Activated CD4-positive, alpha-beta T cell treated with anti-CD3 and anti-CD28 coated beads, Interleukin-2, Interleukin-6, amounts not matched to agents 100 ng/mL and 50 ng/mL, durations not matched to agents 16 hours and 8 hours (primary cell): ENCODE measurements around the gene USP30.
"Not testable (repeated sequence)": the region's sequence is repeated elsewhere in the genome, so short reads cannot be mapped to it uniquely, and the experiment has no call there.

Source experiments
- DNase-seq: peaks from one replicate; pipeline ENCODE4 v3.0.0-alpha.2; 2020

Gene USP30, protein sequence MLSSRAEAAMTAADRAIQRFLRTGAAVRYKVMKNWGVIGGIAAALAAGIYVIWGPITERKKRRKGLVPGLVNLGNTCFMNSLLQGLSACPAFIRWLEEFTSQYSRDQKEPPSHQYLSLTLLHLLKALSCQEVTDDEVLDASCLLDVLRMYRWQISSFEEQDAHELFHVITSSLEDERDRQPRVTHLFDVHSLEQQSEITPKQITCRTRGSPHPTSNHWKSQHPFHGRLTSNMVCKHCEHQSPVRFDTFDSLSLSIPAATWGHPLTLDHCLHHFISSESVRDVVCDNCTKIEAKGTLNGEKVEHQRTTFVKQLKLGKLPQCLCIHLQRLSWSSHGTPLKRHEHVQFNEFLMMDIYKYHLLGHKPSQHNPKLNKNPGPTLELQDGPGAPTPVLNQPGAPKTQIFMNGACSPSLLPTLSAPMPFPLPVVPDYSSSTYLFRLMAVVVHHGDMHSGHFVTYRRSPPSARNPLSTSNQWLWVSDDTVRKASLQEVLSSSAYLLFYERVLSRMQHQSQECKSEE

DNA sequence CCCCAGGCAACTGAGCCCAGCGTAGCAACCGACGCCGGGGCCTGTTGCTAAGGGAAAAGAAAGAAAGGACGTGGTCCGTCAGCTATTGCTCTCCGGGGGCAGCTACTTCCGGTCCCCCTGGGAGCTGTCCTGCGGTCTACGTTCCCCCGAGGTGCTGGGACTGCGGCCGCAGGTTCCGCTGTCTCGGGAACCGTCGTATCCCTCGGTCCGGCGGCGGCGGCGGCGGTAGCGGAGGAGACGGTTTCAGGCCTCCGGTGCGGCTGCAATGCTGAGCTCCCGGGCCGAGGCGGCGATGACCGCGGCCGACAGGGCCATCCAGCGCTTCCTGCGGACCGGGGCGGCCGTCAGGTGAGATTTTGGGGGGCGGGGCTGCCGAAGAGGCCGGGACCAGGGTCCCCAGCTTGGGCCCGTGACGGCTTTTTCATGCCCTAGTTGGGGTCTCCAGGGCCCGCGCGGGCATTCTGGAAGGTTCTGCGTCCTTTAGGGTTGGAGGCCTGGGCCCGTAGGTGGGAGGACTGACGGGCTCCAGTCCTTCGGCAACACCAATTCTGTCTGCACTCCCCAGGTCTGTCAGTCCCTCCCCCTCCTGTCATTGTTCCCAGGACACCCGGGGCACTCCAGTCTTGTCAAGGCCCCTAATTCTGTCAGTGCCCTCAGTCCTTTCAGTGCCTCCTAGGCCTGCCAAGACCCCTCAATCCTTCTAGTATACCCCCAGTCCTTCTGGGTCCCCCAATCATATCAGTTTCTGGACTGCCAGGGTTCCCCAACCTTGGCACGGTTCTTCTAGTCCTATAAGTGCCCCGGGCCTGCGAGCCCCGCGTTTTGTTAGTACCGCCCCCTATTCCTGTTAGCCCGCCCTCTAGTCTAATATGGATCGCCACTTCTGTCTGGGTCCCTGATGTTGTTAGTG is at the start of gene USP30:
USP30 (plus strand) TSS at position 163 of the 910 bp plus-strand sequence; CDS start at position 266, 103 bp downstream.
- peak; percentile 88 for DNase-seq

DNA sequence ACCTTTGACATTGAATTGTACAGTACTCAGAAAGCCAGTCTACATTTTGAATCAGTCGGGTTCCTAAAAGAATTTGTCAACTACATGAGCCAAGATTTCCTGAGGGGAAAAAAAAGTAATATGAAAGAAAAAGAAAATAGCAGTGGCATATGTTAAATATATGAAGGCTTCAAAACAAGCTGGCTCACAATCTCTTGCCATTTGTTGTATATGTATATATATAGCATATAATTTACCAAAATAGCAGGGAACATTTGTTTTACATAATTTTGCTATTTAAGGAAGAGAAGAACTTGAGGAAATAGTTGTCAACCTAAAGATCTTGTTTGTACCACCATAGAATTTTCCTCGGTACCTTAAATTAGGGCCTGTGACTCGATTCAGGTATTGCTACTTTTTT is 48.4 kb upstream of the USP30 start:
- no peak for DNase-seq

DNA sequence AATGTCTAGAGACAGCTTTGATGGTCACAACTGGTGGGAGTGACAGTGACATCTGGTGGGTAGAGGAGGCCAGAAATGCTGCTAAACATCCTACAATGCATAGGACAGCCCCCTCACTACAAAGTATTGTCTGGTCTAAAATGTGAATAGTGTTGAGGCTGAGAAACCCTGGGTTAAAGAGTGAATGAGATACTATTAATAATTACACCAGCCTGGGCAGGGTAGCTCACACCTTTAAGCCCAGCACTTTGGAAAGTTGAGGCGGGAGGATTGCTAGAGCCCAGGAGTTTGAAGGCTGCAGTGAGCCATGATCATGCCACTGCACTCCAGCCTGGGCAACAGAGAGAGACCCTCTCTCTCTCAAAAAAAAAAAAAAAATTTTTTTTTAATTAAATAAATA is 42.6 kb upstream of the USP30 start:
- DNase-seq = no peak

DNA sequence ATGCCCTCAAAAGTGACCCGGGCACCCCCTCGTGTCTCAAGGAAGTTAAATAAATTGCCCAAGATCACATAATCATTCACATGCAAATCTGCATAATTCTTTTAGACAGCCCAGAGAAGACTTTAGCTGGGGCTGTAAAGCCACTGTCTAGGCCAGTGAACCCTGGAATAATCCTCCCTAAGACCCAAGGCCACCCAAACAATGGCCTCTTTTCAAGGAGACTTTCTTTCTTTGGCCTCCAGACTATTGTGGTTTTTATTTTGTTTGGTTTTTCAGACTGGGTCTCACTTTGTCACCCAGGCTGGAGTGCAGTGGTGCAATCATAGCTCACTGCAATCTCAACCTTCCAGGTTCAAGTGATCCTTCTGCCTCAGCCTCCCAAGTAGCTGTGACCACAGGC is 42.1 kb upstream of the USP30 start:
- no peak for DNase-seq

DNA sequence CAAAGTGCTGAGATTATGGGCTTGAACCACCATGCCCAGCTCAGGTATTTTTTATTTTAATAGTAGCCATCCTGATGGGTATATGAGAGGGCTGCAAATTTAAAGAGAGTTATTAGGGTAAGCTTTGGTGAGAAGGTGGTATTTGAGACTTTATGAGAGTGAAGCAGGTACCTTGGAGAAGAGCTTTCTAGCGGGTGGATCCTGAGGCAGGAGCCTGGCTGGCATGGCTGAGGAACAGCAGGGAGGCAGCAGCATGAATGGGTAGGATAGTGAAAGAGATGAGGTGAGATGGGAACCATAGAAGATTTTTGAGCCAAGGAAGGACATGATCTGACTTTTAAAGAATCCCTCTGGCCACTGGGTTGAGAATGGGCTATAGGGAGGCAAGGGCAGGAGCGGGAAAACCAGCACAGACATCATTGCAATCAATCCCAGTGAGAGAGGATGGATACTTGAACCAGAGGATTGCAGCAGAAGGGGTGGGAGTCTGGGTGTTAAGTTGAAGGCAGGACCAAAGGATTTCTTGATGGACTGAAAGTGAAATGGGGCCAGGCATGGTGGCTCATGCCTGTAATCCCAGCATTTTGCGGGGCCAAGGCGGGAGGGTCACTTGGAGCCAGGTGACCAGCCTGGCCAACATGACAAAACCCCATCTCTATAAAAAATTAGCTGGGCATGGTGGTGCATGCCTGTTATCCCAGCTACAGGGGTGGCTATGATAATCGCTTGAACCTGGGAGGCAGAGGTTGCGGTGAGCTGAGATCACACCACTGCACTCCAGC is 37.2 kb upstream of the USP30 start:
- no peak for DNase-seq

GRCh38 chr12:109016016-109016415 is 36.4 kb upstream of the USP30 start:
- DNase-seq = no peak

DNA sequence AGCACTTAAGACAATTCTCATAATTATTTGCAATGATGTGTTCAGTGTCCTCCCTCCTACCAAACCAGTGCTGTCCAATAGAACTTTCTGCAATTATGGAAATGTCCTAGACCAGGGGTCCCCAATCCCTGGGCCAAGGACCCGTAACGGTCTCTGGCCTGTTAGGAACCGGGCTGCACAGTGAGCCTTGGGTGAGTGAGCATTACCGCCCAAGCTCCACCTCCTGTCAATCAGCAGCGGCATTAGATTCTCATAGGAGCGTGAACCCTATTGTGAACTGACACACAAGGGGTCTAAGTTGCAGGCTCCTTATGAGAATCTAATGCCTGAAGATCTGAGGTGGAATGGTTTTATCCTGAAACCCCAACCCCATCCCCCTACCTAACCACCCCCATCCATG is 35.4 kb upstream of the USP30 start:
- no peak for DNase-seq

DNA sequence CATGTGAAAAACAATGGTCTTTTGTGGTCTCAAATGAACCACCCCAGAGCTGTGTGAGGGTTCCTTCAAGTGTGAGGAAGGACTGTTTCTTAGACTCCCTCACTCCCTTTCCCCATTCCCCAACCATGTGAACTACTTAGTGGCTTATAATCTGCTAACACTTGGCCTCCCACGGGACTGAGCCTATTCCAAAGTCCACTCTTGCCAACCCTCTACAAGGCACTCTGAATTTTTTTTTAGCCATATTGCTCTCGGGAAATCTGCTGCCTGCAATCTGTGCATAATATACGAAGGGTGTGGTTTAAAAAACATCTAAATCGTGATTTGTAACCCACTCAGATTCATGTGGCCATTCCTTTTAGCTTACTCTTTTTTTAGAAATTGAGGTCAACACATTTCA is 34.1 kb upstream of the USP30 start:
- DNase-seq = no peak

DNA sequence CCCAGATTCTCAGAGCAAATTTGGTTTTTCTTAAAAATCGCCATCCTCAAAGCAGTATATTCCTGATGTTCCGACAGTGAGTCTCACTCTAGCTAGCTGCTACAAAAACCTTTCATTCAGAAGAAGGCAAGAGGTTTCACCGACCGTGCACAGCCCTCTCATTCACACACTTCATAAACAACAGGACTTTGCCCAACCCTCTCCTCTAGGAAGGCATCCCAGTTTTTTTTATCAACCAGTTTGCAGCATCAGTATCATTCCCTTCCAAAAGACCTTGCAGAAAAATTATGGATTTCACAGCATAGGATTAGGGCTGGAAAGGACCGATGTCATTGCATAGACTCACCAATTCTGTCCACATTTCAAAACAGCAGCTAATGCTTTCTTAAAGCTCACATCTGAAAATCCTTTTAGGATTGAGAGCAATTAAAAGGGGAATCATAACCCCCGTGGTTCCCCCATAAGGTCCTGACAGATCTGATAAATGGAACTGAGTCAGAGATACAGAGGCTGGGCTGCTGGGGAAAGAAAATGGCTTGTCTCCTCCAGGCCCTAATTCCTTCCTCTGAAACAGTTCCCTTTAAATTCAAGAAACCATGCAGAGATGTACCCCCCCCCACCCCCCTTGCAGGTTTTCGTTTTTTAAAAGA is 32.1 kb upstream of the USP30 start:
- DNase-seq = no peak

DNA sequence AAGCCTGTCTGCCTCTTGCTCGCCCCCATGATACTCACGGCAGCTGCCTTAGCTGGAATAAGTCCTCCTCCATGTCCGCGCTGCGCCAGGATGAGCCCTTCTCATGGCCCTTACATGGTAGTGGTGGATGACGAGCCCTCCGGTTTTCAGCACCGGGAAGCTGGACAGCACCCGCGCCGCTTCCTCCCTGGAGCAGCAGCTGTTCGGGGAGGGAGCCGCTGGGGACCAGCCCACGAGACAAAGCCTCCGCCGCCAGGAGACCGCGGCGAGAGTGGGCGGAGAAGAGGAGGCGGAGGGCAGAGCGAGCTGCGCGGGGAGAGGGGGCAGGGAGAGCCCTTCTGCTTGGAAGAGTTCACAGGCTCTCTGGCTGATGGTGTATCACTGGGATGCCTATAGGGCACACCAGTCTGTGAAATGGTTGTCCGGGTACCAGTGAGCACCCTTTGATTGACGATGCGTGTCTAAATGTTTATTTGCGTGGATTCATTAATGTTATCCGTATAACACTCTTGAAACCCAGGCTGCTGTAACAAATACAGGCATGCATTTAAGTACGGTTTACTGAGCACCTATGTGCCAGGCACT is 31.5 kb upstream of the USP30 start, which contains the start of gene SVOP:
SVOP (minus strand) TSS at position 273 of the 585 bp plus-strand sequence; CDS start at position 73, 200 bp downstream.
- peak; percentile 25 for DNase-seq

DNA sequence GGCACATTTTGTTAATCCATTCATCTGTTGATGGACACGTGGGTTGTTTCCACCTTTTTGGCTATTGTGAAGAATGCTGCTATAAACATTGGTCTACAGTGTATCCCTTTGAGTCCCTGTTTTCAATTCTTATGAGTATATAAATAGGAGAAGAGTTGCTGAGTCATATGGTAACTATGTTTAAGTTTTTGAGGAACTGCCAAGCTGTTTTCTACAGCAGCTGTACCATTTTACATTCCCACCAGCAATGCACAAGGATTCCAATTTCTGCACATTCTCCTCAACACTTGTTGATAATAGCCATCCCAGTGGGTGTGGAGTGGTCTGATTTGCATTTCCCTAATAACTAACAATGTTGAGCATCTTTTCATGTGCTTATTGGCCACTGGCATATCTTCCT is 24.6 kb upstream of the USP30 start:
- no peak for DNase-seq

DNA sequence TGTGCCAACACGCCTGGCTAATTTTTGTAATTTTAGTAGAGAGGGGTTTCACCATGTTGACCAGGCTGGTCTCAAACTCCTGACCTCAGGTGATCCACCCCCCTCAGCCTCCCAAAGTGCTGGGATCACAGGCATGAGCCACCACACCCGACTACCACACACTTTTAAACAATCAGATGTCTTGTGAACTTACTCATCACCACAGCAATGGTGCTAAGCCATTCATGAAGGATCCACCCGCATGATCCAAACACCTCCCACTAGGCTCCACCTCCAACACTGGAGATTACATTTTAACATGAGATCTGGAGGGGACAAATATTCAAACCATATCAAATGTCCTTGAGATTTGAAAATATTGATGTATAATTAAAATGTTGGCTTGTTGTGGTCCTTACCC is 23.8 kb upstream of the USP30 start:
- not testable (repeated sequence) for DNase-seq

GRCh38 chr12:109029411-109029810 is 23.0 kb upstream of the USP30 start:
- no peak for DNase-seq

DNA sequence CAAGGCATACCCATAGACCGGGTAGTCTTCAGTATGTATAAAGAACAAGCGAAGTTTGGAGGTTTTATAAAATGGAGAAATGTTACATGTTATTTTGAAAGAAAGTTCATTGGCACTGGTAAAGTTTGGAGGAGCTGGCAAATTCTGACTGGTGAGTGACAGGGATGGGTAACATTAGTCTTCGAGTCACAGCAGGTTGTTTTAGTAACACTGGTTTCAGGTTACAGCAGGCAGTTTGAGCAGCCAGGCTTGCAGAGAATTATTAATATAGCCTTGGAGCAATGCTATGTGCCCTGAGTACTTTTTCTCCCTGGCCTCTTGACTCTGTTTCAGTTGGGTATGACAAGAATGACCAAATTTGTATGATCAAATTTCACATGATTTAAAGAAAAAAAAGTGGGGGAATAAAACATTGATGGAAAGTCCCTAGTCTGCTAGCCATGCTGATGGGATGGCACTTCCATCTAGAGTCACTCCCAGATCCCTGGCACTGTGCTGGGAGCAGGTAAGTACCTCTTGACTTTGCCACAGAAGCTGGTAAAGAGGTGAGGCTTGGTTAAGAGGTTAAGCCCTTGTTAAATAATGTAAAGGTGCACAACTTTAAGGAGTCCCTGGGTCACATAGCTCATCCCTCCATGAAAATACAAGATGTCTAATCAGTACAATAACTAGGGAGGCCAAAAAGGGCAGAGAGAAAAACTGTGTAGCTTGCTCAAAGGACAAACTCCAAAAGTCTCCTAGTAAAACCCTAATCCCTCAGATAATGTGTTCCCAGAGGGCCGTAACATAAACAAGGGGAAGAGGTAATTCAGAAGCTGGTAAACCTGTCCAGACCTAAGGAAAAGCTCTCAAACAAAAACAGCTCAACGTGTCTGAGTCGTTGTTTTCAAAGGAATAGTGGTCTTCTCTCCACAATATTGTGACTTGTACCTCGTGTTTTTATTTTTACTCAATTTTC is 18.9 kb upstream of the USP30 start:
- no peak for DNase-seq

DNA sequence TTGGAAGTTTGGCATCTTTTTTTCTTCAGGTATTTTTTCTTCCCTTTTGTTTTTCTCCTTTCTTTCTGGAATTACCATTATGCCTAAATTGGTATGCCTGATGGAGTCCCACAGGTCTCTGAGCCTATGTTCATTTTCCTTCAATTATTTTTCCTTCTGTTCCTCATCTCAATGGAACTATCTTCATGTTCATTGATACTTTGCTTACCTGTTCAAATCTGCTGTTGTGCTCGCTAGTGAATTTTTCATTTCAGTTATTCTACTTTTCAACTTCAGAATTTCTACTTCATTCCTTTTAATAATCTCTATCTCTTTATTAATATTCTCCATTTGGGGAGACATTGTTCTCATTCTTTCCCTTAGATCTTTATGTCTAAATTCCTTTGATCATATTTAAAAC is 15.4 kb upstream of the USP30 start:
- no peak for DNase-seq

DNA sequence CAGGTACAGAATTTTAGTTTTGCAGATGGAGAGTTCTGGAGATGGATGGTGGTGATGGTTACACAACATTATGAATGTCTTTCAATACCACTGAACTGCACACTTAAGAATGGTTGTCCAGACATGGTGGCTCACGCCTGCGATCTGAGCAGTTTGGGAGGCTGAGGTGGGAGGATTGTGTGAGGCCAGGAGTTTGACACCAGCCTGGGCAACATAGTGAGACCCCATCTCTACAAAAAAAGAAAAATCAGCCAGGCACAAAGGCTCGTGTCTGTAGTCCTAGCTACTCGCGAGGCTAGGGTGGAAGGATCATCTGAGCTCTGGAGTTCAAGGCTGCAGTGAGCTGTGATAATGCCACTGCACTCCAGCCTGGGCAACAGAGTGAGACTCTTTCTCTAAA is 8.1 kb upstream of the USP30 start:
- DNase-seq = no peak

- no peak for DNase-seq
These were observed 5.1 kb upstream of the USP30 start for GRCh38 chr12:109047081-109047805.

- DNase-seq = not testable (repeated sequence)
These were observed 3.7 kb upstream of the USP30 start for GRCh38 chr12:109048706-109049105.

DNA sequence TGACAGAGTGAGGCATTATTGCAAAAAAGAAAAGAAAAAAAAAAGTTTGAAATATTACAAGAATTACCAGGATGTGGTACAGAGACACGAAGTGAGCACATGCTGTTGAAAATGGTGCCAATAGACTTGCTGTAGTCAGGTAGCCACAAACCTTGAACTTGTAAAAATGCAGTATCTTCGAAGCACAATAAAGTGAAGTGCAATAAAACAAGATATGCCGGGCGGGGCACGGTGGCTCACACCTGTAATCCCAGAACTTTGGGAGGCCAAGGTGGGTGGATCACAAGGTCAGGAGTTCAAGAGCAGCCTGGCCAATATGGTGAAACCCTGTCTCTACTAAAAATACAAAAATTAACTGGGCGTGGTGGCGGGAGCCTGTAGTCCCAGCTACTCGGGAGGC is 2.6 kb upstream of the USP30 start:
- DNase-seq = not testable (repeated sequence)

DNA sequence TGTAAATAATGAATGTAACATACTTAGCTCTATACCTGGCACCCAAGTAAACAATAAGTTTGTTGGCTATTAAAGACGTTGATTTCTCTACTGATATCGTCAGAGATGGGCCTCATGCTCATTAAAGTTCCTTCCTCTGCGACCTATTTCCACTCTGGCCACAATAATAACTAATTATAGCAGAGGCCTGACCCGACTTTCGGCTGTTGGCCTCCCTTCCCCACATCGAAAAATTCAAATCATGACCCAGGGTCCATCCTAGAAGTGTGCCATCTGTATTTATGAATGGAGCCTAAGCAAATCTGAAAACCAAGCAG is 321 bp upstream of the USP30 start:
- DNase-seq = no peak
